ENCODE measurements around the gene PSAP.
A peak's percentile ranks its signal among the peaks of the same experiment; 100 is the strongest.

The PSAP gene

GRCh38 chr10:71806704-71807556 lies 44.1 kb downstream of the PSAP start:
- DNase-seq = no peak

DNA sequence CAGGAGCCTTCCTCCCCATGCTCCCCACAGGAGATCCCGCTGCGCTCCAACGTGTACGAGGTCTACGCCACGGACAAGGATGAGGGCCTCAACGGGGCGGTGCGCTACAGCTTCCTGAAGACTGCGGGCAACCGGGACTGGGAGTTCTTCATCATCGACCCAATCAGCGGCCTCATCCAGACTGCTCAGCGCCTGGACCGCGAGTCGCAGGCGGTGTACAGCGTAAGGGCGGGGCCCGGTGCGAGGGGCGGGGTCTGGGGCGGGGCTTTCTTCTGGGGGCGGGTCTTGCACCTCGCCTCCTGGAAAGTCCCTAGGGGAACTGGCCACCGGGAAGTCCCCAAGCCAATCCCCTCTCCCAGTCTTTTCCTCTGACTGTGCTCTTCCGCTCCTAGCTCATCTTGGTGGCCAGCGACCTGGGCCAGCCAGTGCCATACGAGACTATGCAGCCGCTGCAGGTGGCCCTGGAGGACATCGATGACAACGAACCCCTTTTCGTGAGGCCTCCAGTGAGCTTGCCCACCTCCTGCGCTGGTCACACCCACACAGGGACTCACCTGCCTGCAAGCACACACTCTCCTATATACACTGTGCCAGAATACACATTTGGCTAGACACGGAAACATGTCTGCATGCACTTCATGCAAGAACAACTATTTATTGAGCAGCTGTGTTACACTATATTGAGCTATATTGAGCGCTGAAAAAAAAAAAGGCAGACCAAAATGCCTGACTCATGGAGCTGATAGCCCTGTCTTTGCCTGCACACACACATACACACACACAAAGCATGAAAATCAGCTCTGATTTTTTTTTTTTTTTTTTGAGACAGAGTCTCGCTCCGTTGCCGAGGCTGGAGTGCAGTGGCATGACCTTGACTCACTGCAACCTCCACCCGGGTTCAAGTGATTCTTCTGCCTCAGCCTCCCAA lies 45.0 kb downstream of the PSAP start:
- DNase-seq = no peak

DNA sequence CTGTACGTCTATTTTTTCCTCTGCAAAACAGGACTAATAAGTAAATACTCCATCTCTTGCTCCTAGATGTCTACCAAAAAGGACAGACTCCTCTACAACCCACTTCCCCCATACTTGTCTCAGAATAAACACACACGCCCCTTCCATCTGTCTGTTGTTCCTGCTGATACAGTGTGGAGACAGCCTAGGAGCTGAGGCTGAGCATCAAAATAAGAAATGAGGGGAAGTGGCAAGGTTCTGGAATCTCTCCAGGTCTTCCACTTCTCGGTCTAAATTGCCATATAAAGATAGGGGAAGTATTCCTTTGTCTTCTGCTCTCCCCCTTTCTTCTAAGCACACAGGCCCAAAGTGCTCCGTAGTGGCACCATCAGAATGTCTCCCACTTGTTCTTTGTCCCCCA lies 47.0 kb downstream of the PSAP start:
- DNase-seq = peak in 1 of 2 experiments; percentile 20

GRCh38 chr10:71802715-71803488 lies 48.1 kb downstream of the PSAP start:
- DNase-seq = no peak

DNA sequence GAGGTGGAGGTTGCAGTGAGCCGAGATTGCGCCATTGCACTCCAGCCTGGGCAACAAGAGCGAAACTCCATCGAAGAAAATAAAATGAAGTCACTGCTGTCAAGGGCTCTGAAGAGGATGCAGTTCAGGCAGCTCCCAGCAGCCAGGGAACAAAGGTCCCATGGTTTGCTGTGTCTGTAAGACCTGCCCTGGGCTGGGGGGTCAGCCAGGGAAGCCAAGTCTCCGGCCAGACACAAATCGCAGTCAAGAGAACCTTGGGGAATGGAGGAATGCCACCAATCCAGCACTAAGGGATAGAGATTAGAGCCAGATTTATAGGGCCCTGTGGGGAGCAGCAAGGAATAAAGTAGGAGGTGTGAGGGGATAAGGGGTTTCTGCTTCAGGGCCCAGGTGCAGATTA lies 48.8 kb downstream of the PSAP start:
- no peak for DNase-seq

DNA sequence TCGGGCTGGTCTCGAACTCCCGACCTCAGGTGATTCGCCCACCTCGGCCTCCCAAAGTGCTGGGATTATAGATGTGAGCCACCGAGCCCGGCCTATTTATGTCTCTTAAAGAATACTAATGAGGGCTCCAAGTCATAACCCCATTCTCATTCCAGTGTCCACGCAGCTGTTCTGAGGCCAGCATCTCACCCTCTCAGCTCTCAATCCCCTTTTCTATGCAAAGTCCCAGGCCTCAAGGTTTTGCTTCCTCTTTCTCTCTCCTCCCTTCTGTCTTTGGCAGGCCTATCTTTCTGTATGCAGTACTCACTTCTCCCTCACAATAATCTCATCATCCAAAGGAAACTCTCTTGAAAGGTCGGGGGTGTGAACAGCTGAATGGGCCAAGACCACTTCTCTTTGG lies 49.7 kb downstream of the PSAP start:
- DNase-seq = no peak

DNA sequence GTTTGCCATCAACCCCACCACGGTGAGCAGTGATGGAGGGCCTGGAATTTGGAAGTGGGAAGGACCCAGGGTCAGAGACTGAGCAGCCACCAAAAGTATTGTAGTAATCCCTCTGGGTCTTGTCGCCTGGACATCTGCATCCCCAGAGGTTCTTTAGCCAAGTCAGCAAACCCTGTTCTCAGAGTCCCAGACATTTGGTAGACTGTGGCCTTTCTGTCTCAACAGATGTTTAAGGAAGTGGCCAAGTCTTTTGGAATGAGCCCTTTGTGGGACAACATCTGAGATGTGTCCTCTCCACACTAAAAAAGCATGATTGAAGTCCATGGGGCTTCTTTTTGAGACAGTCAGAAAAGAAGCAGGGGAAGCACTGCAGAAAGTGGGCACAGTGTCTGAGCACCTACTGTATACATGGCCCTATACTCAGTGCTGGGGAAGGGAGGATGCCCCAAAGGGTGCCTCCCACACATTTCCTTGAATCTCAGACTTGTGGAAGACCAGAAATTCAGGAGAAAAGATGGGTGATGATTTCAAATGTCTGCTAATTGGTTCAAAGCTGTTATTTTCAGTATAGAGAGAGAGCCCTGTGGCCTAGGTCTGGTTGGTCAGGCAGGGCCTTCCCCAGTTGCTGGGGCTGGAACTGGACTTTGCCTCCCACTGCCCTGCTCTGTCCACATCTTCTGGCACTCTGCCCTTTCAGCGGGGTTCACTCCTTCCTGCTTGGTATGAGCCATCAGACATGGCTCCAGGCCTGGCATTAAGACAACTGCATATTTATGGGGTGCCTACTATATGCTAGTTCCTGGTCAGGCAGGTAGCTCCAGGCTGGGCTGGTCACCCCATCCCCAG lies 51.2 kb downstream of the PSAP start:
- DNase-seq = no peak

GRCh38 chr10:71799112-71799511 lies 51.9 kb downstream of the PSAP start:
- no peak for DNase-seq

- no peak for DNase-seq
Observed at GRCh38 chr10:71798308-71798624, 52.8 kb downstream of the PSAP start.

- DNase-seq = no peak
Observed at GRCh38 chr10:71797533-71798307, 53.3 kb downstream of the PSAP start.

GRCh38 chr10:71796749-71797405 lies 54.2 kb downstream of the PSAP start:
- DNase-seq = no peak

DNA sequence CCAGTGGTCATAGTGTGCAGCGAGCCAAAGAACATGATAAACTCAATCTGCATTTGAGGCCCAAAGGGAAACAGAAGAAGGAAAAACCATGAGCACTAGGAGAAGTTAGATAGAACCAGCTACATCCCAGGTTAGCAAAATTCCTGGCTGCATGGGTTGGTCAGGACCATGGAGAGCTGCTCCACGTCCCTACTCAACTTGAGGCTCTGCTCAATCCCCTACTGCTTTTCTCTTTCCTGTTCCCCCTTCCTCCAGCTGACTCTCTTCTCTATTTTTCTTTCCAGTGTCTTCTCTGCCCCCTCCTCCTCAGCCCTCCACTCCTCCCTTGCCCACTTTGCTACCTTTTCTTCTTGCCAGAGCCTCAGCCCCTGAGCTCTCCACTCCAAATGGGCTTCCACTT lies 55.8 kb downstream of the PSAP start:
- no peak for DNase-seq

DNA sequence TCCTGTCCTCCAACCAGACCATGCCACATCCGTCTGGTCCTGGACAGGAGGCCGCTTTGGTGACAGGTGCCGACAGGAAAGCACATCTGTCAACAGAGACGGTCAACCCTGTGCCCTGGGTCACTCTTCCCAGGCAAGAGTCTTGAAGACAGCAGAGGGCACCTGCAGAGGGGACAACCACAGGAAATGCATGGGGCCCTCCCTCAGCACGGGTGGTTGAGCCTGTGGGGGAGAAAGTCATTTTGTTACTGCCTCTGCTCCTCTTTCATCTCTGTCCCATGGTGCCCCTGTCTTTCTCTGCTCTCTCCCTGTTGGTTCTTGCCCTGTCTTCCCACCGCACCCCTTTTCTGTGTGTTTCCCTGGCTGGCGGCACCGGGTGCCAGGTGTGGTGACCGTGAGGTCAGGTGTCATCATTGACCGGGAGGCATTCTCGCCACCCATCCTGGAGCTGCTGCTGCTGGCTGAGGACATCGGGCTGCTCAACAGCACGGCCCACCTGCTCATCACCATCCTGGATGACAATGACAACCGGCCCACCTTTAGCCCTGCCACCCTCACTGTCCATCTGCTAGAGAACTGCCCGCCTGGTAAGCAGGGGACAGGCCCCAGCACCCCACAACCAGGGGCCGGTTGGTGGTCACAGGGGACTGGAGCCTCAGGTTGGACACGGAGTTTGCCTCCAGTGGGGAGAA lies 60.2 kb downstream of the PSAP start:
- no peak for DNase-seq

- DNase-seq = no peak
Observed at GRCh38 chr10:71789871-71790270, 61.2 kb downstream of the PSAP start.

DNA sequence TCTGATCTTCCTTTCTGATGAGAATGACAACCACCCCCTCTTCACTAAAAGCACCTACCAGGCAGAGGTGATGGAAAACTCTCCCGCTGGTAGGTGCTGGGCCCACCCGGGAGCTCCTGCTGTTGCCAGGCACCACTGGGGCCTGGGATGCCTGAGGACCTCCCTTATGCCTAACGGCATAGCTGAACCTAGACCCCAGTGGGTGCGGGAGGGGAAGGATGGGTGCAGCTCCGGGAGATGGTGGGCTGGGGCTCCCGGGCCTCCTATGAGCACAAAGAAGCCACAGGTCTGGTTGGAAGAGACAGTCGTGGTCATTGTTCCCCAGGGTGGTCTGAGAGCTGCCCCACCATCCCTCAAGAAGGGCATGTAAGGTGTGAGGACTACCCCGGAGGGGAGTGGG lies 62.1 kb downstream of the PSAP start:
- no peak for DNase-seq

DNA sequence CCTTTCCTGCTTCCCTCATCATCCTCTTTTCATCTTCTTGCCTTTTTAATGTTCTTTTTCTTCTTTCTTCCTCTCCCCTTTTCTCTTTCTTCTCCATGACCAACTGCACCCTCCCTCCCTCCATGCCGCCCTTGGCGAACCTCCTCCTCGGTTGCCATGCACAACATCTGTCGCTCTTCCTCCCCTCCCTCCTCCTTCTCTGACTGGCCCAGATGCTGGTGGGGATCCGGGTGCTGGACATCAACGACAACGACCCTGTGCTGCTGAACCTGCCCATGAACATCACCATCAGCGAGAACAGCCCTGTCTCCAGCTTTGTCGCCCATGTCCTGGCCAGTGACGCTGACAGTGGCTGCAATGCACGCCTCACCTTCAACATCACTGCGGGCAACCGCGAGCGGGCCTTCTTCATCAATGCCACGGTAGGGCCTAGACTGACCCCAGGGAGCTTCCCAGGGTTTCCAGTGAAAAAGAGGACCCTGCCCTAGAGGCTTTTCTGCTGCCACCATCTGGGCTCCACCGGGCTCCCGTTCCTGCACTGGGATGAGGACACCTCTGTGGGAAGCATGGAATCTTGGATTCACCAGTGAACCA lies 66.3 kb downstream of the PSAP start:
- no peak for DNase-seq

DNA sequence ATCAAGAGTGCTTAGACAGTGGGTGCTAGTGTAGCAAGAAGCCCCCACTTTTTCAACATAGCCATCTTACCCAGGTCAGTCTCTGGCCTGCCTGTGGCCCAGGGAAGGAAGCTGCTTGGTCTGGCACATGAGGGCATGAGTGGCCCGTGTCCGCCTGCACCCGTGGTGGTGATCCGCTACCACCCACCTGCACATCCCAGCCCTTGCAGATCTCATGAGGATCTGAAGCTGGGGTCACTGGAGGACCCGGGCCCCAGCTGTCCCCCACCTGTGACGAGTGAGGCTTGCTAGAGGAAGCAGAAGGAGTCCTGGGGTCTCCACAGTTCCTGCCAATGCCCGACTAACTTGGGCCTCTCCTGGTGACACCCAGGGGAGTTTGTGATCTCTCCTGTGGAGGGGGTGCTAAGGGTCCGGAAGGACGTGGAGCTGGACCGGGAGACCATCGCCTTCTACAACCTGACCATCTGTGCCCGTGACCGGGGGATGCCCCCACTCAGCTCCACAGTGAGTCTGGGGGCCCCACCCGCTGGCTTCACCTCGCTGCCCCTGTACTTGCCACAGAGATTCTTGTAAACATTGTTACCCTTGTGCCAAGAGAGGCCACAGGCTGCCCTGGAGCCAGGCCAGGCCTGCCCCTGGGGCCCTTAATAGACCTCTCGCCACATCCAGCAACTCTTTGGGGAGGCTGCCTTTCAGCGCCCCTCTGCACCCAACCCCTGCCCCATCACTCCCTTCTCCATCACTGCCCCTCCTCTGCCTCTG lies 67.0 kb downstream of the PSAP start:
- no peak for DNase-seq

GRCh38 chr10:71782917-71783490 lies 68.0 kb downstream of the PSAP start:
- no peak for DNase-seq

Measured in NCI-H524 (cell line).